HEK293T (cell line): ENCODE measurements around the gene HAPLN2.

ENCODE experiments used
- ARNT ChIP-seq: fragments of 450-650 bp; IDR thresholded peaks from 2 replicates; pipeline ENCODE4 v1.6.1; 2017; ENCODE audit warnings: mild to moderate bottlenecking
- BHLHE40 ChIP-seq: fragments of 450-650 bp; IDR thresholded peaks from 2 replicates; pipeline ENCODE4 v1.6.1; 2016; ENCODE audit warnings: mild to moderate bottlenecking, moderate library complexity, borderline replicate concordance
- FOXA1 ChIP-seq: fragments of 450-650 bp; IDR thresholded peaks from 2 replicates; pipeline ENCODE4 v1.6.1; 2016; ENCODE audit warnings: mild to moderate bottlenecking
- FOXK2 ChIP-seq: fragments of 450-650 bp; IDR thresholded peaks from 2 replicates; pipeline ENCODE4 v1.6.1; 2016; ENCODE audit warnings: mild to moderate bottlenecking
- FOXM1 ChIP-seq: fragments of 450-650 bp; IDR thresholded peaks from 2 replicates; pipeline ENCODE4 v1.6.1; 2017; ENCODE audit warnings: mild to moderate bottlenecking, borderline replicate concordance
- HDGF ChIP-seq: fragments of 450-650 bp; IDR thresholded peaks from 2 replicates; pipeline ENCODE4 v1.6.1; 2017; ENCODE audit warnings: antibody characterized with exemption, borderline replicate concordance
- PKNOX1 ChIP-seq: fragments of 450-650 bp; IDR thresholded peaks from 2 replicates; pipeline ENCODE4 v1.6.1; 2016
- SP1 ChIP-seq: fragments of 450-650 bp; IDR thresholded peaks from 2 replicates; pipeline ENCODE4 v1.6.1; 2017
- SUZ12 ChIP-seq: fragments of 450-650 bp; IDR thresholded peaks from 2 replicates; pipeline ENCODE4 v1.6.1; 2016; ENCODE audit warnings: mild to moderate bottlenecking

GRCh38 chr1:156659988-156660751 lies 41.0 kb downstream of the HAPLN2 start:
- TF ChIP-seq SUZ12 (no peak), PKNOX1 (no peak), BHLHE40 (no peak), ARNT (no peak), SP1 (no peak), HDGF (no peak), FOXA1 (no peak), FOXK2 (no peak), FOXM1 (peak; percentile 79; the same call in 1 of the 2 replicates)
